ENCODE data around the gene AURKAIP1. TPM values are rescaled to one million over a fixed set of nuclear protein-coding genes. Genes with fewer than 3 reads are reported as not detected.

The AURKAIP1 gene
- total RNA-seq, 1 experiment from 2014 or later, result 823 TPM

GRCh38 chr1:1400576-1401456 lies 25.8 kb upstream of the AURKAIP1 start:
- peaks cover 45% of the 10 kb centered on the region for H3K36me3 ChIP-seq (ENCODE audit: low read depth, low read length)
- peaks cover 3% of the 10 kb centered on the region for H3F3A ChIP-seq (ENCODE audit: low read length, unreplicated experiment)
- CTCF ChIA-PET, result interaction anchor here (0.5 to 1.3 kb wide), 2 partner anchors 104 to 105 kb away, joined by 4 to 5 read pairs; no protein-coding TSS in a partner anchor
- peak overlapping the region; percentile 98; the same call in 1 of the 2 replicates for H3K9ac ChIP-seq (ENCODE audit: low read length)
- H4K20me1 ChIP-seq (ENCODE audit: low read length), result no peaks in the 10 kb centered on the region
- no peaks in the 10 kb centered on the region for H3K9me3 ChIP-seq (ENCODE audit: low read length)
- H3K27ac ChIP-seq (ENCODE audit: low read length), result peak overlapping the region; percentile 52; the same call in 1 of the 2 replicates
- peaks cover 35% of the 10 kb centered on the region for H3K4me1 ChIP-seq (ENCODE audit: insufficient read depth, low read length)
- DNase-seq (no peak), ATAC-seq (no peak)
- no peak overlapping the region for H2AFZ ChIP-seq (ENCODE audit: low read length)
- peak overlapping the region; percentile 94 for H3K4me3 ChIP-seq (ENCODE audit: low read length)
- intact Hi-C loops (cut with micrococcal nuclease), result no loop called here
- peaks cover 78% of the 10 kb centered on the region for H3K79me2 ChIP-seq (ENCODE audit: low read length)
- TF ChIP-seq EZH2phosphoT487 (IDR thresholded peaks at IDR 0.05; ENCODE audit: borderline replicate concordance, low read length) (no peak), CTCF (conservative IDR thresholded peaks at IDR 0.05; ENCODE audit: low read depth, low read length) (no peak), EZH2 (IDR thresholded peaks at IDR 0.05; ENCODE audit: low read length, unreplicated experiment) (no peak)
- no peaks in the 10 kb centered on the region for H3K27me3 ChIP-seq (ENCODE audit: low read length)
- POLR2A ChIA-PET (ENCODE audit: unreplicated experiment), result interaction anchor here (0.6 kb wide), 2 partner anchors 125 to 380 kb away, joined by 10 to 14 read pairs; no protein-coding TSS in a partner anchor
- peak overlapping the region; percentile 92 for H3K4me2 ChIP-seq (ENCODE audit: low read length)
- no peaks in the 10 kb centered on the region for H3K9me2 ChIP-seq (replicated peaks; ENCODE audit: low read length)
- BruUV-seq (replicated peaks), result no TSS peak

DNA sequence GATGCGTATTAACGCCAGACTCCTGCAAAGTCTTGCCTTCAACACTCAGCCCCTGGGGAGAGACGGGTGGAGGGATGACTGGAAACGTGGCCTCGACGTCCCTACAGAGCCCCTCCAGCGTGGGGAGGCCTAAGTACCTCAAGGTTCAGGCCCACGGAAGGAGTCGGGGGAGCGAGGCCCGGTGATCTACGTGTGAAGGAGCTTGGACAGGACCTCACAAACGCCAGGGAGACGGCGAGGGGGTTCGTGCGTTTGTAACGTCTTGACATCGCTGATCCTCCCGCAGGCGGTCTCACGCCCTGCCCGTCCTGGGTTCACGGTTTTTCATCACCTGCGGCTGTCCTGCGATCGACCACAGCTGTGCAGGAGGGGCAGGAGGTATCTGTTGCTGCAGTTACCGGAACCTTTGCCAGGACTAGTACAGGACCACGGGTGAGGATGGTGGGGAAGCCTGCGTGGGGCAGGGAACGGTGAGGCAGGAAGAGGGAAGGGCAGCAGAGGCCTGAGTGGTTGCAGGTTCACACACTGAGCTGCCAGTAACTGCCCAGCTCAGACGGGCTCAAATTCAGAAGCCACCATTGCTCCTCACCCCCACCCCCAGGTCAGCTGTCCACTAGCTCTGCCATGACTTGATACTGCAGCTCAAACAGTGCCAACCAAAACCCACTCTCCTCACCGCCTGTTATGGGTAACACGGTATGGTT lies 25.0 kb upstream of the AURKAIP1 start:
- H3K9me2 ChIP-seq (replicated peaks; ENCODE audit: low read length), result no peaks in the 10 kb centered on the region
- 0 out of 2 replicates have a peak, but pooled peaks cover 6% of the 10 kb centered on the region for H4K20me1 ChIP-seq (ENCODE audit: low read length)
- peak; percentile 39 for DNase-seq
- no peaks in the 10 kb centered on the region for H3K9me3 ChIP-seq (ENCODE audit: low read length)
- H2AFZ ChIP-seq (ENCODE audit: low read length), result peak overlapping the region; percentile 65
- H3K79me2 ChIP-seq (ENCODE audit: low read length), result peaks cover 78% of the 10 kb centered on the region
- no peaks in the 10 kb centered on the region for H3K27me3 ChIP-seq (ENCODE audit: low read length)
- peak overlapping the region; percentile 98 for H3K9ac ChIP-seq (ENCODE audit: low read length)
- peaks cover 29% of the 10 kb centered on the region for H3K4me1 ChIP-seq (ENCODE audit: insufficient read depth, low read length)
- POLR2A ChIA-PET (ENCODE audit: unreplicated experiment), result interaction anchor here (0.6 kb wide), 2 partner anchors 126 to 380 kb away, joined by 10 to 14 read pairs; no protein-coding TSS in a partner anchor
- CTCF ChIA-PET, result interaction anchor here (1.3 kb wide), 1 partner anchor 105 kb away, joined by 5 read pairs; no protein-coding TSS in a partner anchor
- H3K36me3 ChIP-seq (ENCODE audit: low read depth, low read length), result peaks cover 44% of the 10 kb centered on the region
- no peaks in the 10 kb centered on the region for H3F3A ChIP-seq (ENCODE audit: low read length, unreplicated experiment)
- TSS peak; percentile 67 for BruUV-seq (replicated peaks)
- H3K4me3 ChIP-seq (ENCODE audit: low read length), result peak overlapping the region; percentile 94
- peak overlapping the region; percentile 52 for H3K27ac ChIP-seq (ENCODE audit: low read length)
- H3K4me2 ChIP-seq (ENCODE audit: low read length), result peak overlapping the region; percentile 92
- intact Hi-C loops (cut with micrococcal nuclease), result loop anchor here (2.0 kb wide), 2 partner anchors 23 to 105 kb away; no protein-coding TSS in a partner anchor
- TF ChIP-seq EZH2 (IDR thresholded peaks at IDR 0.05; ENCODE audit: low read length, unreplicated experiment) (no peak), CTCF (conservative IDR thresholded peaks at IDR 0.05; ENCODE audit: low read depth, low read length) (no peak), EZH2phosphoT487 (IDR thresholded peaks at IDR 0.05; ENCODE audit: borderline replicate concordance, low read length) (no peak)
- peak; percentile 6 for ATAC-seq
